Epithelial cell of prostate (primary cell): ENCODE results near the gene ROMO1.

ENCODE experiments used
- DNase-seq: peaks from one replicate; pipeline ENCODE4 v3.0.0-alpha.2; 2011; ENCODE audit warnings: low read depth, low spot score
- H3K27ac ChIP-seq: fragments of 450-650 bp; 2 replicates; pipeline ENCODE4 v1.5.1; 2017; ENCODE audit warnings: mild to moderate bottlenecking

The ROMO1 gene

DNA sequence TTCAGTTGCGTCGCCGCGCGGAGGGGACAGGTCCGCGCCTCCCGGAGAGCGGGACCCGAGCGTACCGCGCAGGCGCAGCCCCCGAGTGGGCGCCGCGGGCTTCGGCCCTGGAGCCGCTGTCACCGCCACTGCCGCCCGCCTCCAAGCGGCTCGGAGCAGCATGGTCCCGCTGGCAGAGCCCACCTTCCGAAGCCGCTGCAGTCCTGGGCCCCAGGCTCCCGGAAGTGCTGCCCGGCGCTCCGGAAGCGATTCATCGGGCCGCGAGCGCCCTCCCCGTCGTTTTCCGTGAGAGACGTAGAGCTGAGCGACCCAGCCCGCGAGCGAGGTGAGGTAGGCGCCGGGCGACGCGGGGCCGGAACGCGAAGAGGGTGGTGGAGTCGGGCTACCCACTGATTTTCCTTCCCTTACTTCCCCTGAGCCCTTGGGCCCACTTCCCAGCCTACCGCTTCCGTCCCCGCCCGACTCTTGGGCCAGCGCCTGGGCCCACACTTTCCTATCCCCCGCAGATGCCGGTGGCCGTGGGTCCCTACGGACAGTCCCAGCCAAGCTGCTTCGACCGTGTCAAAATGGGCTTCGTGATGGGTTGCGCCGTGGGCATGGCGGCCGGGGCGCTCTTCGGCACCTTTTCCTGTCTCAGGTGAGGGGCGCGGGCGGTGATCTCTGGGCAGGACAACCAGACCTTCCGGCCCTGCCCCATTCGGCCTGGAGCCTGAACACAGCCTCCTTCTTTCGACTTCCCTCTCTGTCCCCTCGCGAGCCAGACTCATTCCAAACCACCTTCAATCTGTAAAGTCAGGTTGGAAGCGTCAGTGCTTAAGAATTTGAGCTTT, at the start of gene ROMO1, which contains the start of gene NFS1:
Gene ROMO1 (plus strand): TSS at position 279 of the 830 bp plus-strand sequence. CDS start 228 bp downstream, at position 507.
Gene NFS1 (minus strand): TSS at position 226 of the 830 bp plus-strand sequence. CDS start 64 bp downstream, at position 162.
- H3K27ac ChIP-seq = peak within 1 kb of the TSS; percentile 94
- DNase-seq = no peak

DNA sequence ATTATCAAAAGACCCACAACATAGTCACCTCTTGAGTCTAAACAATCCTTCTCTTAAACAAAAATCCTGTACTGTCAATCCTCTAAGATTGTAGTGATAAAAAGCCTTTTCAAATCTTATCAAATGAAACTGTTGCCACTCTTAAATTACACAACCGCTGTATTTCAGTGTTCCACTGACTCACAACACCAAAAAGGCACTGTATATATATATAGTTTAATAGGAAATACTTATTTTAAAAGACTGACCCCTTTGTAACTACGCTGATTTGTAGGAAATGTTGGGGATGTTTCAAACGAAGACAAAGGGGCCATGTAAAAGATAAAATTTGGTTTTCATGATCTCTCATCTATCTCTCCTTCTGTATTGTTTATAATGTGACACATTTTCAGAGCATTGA, 48.6 kb upstream of the ROMO1 start:
- H3K27ac ChIP-seq = no peak overlapping the region

DNA sequence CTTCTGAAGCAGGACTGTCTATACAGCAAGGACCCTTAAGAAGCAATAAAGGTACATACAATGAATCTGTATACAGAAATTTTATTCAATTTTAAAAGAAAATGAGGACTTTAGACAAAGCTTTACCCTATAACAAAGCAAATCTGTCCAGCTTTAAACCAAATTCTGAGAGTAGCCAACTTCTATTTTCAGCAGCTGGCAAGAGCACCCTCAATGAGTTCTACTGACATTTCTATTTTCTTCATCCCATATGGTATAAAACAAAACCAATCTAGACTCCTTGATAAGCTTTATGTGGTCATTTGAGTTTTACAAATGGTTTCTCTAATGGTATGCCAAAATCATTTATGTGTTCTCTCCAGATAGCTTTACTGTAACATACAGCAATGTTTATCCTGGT, 47.2 kb upstream of the ROMO1 start:
- H3K27ac ChIP-seq = no peak overlapping the region

More for the DNA sequence above, 48.6 kb upstream of the ROMO1 start:
- DNase-seq = no peak

DNA sequence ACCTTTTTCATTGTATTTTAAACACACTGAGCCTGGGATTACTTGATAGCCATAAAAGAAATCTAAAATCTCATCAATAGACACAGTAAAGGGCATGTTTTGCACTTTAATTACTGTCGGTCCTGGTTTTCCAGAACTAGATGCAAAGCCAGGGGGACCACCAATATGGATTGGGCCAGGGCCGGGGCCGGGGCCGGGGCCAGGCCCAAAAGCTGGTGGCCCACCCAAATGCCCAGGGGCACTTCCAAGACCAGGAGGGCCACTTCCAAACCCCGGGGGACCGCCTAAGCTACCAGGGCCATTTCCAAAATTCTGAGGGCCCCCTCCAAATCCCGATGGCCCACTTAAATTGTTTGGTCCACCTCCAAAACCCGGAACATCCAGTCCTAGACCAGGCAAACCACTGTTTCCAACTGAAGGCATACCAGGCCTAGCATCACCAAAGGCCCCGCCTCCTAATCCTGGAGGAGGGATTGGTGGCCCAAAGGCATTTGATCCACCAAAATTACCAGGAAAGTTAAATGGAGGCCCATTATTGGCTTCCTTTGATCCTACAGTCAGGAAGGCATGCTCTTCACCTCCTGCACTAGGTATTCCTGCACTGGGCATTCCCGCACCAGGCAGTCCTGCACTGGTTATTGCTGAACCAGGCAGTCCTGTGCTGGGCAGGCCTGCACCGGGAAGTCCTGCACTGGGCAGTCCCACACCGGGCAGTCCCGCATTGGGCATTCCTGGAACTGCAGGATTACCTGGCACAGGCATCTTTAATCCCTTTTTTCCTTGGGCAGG, 46.4 kb upstream of the ROMO1 start:
- no peak for DNase-seq
- H3K27ac ChIP-seq = no peak overlapping the region

More for the DNA sequence above, 47.2 kb upstream of the ROMO1 start:
- no peak for DNase-seq

DNA sequence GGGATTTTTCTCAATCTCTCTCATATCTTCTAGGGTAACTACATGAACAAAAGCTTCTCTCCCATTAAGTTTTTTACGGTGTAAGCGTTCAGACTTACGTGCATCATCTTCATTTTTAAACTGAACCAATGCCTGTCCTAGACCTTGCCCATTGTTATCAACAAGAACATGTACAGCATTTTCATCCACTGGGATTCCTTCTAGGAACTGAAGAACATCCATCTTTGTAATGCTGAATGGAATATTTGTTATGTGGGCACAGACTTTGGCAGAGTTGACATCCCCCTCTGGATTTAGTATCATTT, 45.8 kb upstream of the ROMO1 start:
- no peak for DNase-seq
- H3K27ac ChIP-seq = no peak overlapping the region

DNA sequence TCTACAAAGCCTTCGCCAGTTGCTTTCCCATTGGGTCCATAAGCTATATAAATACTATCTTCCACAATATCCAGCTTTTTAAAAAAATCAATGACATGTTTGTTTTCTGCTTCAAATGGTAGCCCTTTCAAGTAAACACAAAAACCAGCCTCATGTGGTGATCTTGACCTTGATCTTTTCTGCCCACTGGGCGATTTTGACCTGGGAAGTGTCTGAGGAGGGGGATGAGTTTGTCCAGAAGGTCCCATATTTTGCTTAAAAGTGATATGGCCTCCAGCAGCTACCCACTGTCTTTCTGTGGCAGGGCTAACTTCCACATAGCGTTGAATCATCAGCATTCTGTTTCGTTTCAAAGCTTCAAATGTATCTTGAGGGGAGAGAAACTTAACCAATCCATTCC, 45.3 kb upstream of the ROMO1 start:
- no peak overlapping the region for H3K27ac ChIP-seq
- DNase-seq = no peak

DNA sequence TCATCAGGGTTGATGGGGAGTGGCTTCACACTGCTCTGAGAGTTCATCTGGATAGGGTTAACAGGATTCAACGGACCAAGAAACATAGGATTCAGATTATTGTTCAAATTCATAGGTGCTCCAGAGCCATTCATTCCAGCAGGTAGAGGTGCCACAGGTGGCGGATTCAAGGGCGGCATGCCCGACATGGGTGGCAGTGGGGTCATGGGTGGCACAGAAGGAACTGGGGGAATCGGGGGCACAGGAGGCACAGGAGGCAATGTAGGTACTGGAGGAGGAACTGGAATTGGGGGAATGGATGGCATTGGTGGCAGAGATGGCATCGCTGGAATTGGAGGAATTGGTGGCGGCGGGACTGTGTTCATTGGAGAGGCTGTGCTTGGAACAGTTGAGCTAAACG, 44.8 kb upstream of the ROMO1 start:
- H3K27ac ChIP-seq = no peak overlapping the region
- no peak for DNase-seq

DNA sequence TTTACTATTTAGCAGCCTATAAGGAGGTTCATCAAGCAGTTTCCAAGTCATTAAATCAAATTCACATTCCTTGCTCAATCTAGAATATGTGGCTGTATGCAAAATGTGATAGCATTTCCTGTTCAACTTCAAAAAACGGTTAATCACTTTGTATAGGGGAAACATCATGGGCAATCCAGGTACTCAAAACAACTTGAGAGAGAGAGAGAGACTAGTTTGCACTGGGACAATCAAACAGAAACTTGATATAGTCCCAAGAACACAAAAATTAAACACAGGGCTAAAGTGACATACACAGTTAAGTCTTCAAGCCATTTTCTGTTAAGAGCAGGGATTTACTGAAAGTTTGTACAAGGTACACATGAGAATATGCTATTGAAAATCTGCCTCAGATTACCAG, 41.9 kb upstream of the ROMO1 start:
- DNase-seq = no peak
- H3K27ac ChIP-seq = no peak overlapping the region

DNA sequence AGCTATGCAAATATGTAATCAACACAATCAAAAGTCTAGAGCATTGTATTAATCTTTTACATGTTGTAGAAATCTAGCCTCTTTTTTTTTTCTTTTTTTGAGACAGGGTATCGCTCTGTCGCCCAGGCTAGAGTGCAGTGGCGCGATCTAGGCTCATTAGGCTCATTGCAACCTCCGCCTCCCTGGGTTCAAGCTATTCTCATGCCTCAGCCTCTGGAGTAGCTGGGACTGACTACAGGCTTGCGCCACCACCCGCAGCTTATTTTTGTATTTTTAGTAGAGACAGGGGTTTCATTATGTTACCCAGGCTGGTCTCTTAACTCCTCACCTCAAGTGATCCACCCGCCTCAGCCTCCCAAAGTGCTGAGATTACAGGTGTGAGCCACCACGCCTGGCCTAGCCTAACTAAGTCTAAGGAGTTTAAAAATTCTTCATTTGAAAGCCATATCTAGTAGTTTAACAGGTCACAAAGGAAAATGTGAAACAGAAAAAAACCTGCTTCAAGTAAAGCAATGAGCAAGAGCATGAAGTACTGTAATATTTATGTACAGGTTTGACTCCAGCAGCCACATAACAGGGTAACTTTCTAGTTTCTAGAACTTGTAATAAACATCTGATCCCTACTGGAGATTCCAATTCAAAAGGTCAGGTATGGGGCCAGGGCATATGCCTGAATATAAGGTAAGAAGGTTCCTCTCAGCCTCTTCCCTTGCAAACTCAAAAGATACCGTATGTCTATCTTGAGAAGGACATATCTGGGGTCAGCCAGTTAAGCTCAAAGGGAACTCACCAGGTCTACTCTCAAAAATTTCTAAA, 38.9 kb upstream of the ROMO1 start:
- no peak for DNase-seq
- peak overlapping the region; percentile 42 for H3K27ac ChIP-seq

DNA sequence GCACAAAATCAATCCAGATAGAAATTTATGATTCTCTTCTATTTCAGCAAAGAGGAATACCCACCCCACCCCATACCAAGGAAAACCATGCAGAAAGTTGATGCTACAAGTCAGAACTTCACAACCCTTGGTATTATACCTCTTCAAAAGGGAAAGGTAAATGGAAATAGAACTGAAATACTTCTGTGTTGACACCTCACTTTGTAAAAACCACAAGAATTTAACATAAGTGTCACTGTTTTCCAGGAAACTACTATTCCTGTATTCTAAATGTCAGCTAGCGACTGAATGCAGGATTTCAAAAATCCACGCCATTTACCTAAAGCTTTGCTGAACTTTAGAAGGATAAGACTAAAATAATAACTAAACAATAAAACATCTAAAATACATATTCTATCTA, 38.2 kb upstream of the ROMO1 start:
- H3K27ac ChIP-seq = peak overlapping the region; percentile 42

DNA sequence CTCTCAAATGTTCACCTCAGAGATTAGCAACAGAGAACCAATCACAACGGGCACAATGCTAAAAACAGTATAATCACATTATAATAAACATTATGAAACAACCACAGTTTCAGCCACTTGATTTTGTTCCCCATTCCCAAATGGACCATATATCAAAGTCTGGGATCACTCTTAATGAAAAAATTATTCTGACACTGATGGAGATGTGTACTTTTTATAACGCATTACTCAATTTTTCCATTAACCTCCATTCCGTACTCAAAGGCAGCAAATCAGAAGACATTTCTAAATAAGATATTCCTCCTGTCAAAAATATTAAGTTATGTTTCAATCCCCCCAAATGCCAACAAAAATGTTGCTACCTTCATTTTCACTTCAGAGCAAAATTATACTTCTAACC, 37.3 kb upstream of the ROMO1 start:
- DNase-seq = no peak
- peak overlapping the region; percentile 42 for H3K27ac ChIP-seq

More for the DNA sequence above, 38.2 kb upstream of the ROMO1 start:
- DNase-seq = no peak

DNA sequence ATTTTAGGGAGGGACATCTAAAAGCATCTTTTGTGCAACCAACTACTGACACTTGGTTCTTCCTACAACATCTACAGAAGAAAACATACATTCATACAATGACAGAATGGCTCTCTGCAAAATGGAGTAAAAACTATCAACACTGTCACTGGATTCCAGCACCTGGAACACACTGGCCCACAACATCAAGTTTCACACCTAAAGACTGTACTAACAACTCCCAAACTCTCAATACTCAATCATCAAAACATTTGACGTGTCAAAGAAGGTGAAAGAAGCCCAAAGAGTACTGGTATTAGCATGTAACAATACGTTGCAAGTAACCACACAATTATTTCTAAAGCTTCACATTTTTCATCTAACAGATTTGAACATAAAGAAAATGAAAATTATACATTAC, 36.7 kb upstream of the ROMO1 start:
- peak overlapping the region; percentile 81 for H3K27ac ChIP-seq
- DNase-seq = no peak

DNA sequence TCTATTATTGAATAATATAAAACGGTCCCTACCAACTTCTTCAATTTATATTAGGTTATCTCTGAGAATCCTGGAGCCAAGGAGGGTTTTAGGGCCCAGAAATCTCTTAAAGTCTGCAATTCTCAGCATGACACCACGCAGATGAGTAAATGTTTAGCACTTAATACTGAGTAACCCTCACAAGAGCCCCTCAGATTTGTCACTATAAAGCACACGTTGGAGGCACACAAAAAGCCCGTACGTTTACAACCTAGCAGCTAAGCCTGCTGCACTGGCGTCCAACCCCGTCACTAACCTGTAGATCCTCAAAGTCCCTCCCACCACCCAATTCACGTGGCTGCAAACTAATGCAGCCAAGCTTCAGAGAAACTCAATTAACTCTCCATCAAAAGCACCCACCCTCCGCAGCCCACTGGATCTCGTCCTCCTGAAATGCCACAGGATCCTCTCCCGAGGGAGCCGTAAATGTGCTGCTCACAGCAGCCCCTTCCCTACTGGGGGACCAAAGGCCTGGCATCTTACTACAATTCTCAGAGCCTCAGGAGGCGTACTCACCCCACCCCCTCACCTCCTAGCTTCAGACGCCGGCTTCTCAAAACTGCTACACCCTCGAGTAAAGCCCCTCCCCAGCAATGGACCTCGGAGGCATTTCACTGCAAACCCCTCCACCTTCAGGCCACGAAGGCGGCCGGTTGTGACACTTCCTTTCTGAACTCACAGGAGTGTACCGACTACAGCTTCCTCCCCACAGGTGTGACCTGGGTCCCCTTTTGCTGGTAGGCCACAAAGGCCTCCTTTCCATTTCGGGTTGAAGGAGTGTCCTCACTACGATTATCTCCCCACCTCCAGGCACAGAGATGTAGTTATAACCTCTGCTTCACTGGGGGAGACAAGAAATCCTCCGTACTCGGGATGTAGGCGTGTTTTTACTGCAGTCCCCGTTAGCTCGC, 35.4 kb upstream of the ROMO1 start:
- H3K27ac ChIP-seq = peak overlapping the region; percentile 81
- no peak for DNase-seq

DNA sequence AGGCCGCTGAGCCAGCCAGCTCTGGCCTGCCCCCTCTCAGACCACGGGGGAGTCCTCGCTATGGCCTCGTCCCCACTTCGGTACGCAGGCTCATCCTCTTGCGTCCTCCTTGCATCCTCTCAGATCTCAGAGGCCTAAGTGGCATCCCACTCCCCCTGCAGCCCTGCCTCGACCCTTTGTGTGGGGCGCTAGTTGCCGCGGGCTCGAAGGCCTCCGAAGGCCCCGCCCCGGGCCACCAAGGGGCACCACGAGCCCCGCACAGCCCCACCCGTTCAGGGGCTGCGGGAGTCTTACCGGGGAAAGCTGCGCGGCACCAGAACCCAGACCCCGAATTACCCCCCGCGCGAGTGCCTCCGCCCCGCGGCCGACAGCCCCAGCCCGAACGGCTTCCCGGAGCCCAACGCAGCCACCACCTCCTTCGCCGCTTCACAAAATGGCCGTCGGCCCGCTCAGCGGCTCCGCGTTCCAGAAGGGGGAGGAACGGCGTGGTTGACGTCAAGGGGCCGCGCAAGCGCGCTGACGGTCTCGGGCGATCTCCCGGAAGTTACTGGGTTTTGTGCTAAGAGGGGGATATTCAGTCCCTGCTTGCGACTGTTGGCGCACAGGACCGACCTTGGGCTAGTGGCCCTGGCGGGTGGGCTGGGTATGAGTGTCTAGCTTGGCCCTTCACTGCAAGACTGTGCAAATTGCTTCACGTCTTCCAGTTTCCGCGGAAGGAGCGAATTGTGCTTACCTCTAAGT, 34.6 kb upstream of the ROMO1 start, which contains the start of the genes CPNE1 and RBM12:
Gene CPNE1 (minus strand): TSS at position 435 of the 741 bp plus-strand sequence. CDS start 31,977 bp downstream, outside the sequence.
Gene RBM12 (minus strand): TSS at position 435 of the 741 bp plus-strand sequence. CDS start 9,578 bp downstream, outside the sequence.
- peak within 1 kb of the TSS; percentile 81 for H3K27ac ChIP-seq
- peak; percentile 49 for DNase-seq

DNA sequence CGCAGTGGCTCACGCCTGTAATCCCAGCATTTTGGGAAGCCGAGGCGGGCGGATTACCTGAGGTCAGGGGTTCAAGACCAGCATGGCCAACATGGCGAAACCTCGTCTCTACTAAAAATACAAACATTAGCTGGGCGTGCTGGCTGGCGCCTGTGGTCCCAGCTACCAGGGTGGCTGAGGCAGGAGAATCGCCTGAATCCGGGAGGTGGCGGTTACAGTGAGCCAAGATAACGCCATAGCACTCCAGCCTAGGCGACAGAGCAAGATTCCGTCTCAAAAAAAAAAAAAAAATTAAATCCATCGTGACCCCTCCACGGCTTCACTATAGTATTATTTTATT, 33.3 kb upstream of the ROMO1 start:
- no peak for DNase-seq
- H3K27ac ChIP-seq = no peak overlapping the region

DNA sequence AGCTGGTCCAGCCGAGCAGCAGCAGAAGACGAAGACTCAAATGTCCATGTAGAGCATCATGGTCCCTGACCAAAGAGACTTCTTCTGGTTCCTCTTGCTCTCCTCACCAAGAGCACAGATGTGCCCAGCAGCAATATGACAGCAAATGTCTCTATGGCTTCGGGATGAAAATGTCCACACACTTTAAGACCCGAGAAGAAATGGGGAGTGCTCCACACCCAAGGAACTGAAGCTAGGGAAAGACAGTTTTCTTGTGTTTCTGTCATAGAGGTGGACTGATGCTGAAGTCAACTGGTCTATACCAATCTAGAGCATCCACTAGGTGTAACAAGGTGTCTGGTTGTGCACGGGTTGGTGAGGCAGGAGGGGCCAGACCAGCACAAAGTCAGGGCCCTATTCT, 30.0 kb upstream of the ROMO1 start:
- H3K27ac ChIP-seq = no peak overlapping the region
- no peak for DNase-seq

DNA sequence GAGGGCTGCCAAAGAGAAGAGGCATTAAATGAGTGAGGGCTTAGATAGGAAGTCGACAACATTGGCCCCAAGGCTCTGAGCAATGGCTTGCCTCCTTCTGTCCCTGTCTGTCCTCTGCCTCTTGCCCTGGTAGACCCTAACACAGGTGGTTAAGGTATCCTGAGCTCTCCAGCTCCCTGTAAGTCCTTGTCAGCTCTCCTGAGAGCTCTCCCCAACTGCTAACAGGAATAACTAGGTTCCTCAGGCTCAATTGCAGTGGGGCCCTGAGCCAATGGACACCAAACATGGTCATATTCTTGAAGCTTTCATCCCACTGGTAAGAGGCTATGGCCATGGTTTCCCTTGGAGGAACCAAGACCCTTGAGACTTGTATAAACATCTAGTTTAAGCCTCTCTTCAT, 29.5 kb upstream of the ROMO1 start:
- H3K27ac ChIP-seq = no peak overlapping the region
- no peak for DNase-seq

DNA sequence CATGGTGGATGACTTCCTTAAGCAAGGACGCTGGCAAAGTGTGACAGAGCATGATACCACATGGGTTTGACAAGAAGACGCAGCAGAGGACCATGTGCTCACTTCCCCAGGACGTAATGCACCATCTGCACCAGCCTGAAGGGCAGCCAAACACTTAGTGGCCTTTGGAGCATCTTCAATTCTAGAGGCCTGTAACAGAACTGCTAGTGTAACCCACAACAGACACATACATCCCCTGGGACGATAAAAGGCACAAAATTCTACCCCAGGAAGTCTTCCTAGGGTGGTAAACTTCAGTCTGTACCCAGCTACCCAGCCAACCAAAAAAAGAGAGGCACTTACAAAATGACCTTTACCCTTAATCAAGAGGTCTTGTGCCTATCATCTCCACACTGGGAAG, 25.3 kb upstream of the ROMO1 start:
- no peak for DNase-seq
- H3K27ac ChIP-seq = no peak overlapping the region

DNA sequence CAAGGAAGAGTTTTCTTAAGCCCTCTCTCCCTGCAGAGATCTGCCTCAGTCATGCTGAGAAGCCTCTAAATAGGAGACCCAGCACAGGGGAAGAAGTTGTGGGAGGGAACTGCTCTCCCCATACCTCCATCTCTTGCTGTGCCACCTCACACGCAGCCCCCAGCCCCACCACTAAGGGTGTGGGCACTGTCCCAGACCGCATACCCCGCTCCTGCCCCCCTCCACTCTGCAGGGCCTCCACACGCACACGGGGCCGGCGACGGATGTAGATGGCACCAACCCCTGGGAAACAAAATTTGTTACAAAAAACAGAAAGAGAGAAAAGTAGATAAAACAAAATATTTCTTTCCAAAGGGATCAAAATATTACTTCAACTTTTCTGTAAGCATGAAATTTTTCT, 24.3 kb upstream of the ROMO1 start:
- DNase-seq = no peak
- no peak overlapping the region for H3K27ac ChIP-seq
